HG03064 (cell line): Measurements from ENCODE around the gene ENHO.
A peak's percentile ranks its signal among the peaks of the same experiment; 100 is the strongest.

Source experiments
- ATAC-seq: cut with Tn5 transposase; IDR thresholded peaks from one replicate; pipeline ENCODE4 v1.9.1; 2021; ENCODE audit warnings: low read depth; ENCODE audit not compliant: unreplicated experiment

The ENHO gene

DNA sequence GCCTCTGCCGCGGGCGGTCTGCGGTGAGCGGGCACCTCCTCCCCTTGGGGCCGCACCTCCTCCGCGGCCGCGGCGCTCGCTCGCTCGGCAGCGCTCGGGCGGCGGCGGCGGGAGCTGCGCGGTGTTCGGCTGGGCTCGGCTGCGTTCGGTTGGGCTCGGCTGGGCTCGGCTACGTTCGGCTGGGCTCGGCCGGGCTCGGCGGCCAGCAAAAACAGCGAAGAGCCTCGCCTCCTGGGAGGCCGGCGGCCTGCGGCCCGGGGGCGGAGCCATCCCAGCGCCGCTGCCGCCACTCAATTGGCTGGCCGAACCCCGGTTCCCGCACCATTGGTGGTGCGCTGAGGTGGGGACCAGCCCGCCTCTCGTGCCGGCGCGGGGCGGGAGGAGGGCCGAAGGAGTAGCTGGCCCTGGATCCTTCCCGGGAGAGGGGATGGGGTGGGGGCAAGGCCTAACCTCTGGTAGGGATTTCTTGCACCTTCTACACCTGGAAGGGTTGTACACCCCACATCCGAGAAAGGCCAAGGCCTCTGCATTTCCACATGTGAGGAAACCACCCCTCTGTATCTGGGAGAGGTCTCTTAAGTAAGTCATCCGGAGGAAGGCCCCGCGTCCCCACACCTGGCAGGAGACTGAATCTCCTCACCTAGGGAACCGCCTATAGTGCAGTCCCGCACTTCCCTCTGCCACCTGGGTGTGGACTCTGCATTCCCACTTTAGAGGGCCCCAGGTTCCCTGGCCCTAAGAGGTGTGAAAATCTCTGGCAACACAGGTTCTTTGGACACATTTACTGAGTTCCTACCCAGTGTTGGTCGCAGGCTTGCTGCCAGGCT, at the start of gene ENHO:
Gene ENHO (minus strand): TSS at position 20 of the 827 bp plus-strand sequence. CDS start 1,295 bp downstream, outside the sequence.
- ATAC-seq: peak; percentile 68

DNA sequence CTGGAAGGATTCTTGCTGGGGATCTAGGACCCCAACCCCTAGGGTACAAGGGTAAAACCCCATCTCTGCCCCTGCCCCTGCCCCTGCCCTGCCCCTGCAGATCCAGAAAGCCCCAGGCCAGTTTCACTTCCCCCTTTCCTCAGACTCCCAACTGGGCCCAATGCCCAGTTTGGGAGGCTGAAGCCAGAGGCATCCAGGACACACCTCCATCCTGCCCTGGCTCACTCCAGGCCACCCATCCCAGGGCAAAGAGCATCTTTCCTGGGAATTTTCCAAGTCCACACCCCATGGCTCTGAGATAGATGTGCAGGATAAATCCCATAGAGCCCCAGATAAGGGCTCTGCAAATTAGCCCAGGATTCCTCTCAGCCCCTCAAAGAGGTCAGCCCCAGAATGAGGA, 49.3 kb upstream of the ENHO start:
- no peak for ATAC-seq

- ATAC-seq: no peak
Measured at GRCh38 chr9:34571481-34571810, 48.7 kb upstream of the ENHO start.

DNA sequence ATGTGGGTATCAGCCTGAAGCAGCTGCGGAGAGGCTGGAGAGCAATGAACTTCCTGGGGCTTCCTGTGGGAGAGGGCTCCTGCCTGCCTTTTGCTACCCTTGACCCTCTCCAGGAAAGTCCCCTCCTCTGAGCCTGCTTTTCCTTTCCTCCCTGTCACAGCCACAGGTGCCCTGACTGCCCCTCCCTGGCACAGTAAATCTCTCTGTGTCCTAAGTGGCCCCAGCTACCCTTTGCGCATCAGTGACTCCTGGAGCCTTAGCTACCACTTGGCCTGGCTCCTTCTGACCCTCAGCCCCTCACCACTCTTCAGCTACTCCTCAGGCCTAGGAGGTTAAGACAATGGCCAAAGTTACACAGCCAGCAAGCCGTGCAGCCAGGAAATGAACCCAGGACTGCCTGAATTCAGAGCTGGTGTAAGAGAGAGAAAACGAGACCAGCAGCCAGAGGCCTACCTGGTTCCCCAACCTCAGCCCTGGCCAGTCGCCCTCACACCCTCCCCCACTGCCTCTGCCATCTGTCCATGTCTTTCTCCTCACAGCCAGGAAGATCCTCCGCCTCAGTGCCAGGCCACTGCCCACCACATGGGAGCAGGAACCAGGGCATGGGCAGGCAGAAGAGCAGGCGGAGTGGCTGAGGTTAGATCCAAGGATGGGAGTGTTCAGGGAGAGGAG, 48.2 kb upstream of the ENHO start:
- no peak for ATAC-seq

DNA sequence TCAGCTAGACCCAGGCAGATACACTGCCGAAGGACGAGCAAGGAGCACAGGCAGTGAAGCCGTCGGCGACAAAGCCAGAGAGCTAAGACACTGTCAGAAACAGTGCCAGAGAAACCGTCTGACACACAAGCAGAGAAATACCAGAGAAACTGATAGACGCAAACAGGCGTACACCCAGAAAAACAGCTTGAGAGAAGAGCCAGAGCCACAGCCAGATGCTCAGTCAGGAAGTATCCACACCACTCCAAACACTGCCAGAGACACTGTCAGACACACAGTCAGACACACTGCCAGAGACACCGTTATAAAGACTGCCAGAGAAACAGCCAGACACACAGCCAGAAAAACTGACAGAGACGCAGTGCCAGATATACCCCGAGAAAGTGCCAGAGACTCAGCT, 47.6 kb upstream of the ENHO start:
- no peak for ATAC-seq

DNA sequence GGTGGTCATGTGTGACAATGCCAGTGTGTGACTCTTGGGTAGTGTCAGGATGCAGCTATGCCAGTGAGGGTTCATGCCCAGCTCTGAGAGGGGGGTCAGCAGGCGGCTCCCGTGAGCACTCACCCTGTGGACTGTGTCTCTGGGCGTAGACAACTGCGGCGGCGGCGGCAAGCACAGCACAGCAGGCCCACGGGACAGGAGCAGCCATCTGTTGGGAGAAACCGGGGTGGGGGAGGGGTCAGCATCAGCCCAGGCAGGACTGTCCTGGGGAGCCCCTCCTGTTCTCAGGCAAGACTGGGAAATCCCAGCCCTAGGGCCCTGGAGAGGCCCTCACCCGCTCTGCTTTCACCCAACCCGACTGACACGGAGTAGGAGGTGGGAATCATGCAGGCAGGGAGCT, 46.0 kb upstream of the ENHO start:
- ATAC-seq: no peak

GRCh38 chr9:34568133-34568532, 45.3 kb upstream of the ENHO start:
- ATAC-seq: no peak

DNA sequence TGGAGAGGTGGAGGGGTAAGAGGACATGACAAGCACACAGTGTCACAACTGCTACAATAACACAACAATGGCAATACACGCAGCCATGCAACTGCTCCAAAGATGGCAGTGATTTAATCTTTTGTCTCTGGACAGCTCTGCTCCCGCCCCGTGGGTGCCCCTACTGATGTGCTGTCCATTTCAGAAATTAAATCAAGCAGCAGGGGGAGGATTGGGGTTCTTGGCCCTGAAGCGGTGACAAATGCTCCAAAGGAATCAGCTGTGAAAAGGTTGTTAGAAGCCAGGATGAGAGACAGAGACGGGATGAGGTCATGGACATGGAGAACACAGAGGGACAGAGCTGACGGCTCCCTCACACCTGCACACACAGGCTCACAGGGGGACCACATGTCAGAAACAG, 44.2 kb upstream of the ENHO start:
- no peak for ATAC-seq

- no peak for ATAC-seq
Measured at GRCh38 chr9:34566322-34566721, 43.5 kb upstream of the ENHO start.

DNA sequence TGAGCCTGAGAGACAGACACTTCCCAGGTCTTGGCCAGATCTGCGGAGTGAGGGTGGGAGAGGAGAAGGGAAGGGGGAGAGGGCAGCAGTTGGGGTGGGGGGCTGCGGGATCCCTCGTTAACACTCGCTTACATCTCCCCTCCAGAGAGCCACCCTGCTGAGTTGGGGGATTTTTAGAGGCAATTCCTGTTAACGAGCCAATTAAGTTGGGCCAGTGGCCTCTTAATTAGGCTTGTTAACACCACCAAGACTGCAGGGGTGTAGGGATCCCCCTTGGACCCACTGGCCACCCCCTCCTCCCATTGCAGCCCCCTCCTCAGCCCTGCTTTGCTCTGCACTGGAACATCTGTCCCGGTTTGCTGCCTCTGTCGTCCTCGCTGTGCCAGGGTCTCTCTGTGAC, 43.1 kb upstream of the ENHO start:
- ATAC-seq: no peak

DNA sequence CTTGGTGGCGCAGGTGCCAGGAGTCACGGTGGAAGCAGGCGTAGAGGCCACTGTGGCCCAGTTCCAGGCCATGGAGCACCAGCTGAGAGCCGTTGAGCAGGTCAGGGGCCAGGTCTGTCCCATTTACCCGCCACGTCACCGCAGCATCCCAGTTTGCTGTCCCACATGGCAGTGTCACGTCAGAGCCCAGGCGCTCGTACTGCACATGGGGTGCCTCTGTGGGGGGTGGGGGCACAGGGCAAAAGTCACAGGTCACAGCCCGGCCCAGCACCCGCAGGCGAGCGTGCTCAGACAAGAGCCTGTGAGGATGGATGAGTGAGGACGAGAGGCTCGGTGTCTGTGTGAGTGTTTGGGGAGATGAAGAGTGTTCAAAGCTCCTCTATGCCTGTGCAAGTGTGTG, 41.8 kb upstream of the ENHO start:
- ATAC-seq: no peak

DNA sequence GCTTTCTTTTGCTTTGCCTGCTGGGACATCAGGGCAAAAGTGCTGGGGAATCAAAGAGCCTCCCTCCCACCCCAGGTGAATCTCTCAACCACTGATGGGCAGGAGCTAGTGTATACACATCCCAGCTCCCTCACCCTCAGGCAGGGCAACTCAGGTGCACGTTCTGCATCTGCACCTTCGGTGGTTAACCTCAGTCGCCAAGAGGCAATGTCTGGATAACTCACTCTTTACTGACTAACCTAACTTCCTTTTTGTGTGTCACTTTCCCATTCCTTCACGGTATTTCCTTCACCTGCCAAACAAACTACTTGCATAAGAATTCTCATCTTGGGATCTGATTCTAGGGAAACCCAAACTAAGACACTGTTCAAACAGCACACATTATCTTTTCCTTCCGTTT, 40.5 kb upstream of the ENHO start:
- no peak for ATAC-seq

- no peak for ATAC-seq
Measured at GRCh38 chr9:34562135-34562745, 39.5 kb upstream of the ENHO start.

- ATAC-seq: no peak
Measured at GRCh38 chr9:34560599-34561214, 37.9 kb upstream of the ENHO start.

GRCh38 chr9:34559624-34560455, 37.0 kb upstream of the ENHO start:
- no peak for ATAC-seq

GRCh38 chr9:34558919-34559623, 36.3 kb upstream of the ENHO start:
- no peak for ATAC-seq

- ATAC-seq: no peak
Measured at GRCh38 chr9:34558364-34558763, 35.6 kb upstream of the ENHO start.

DNA sequence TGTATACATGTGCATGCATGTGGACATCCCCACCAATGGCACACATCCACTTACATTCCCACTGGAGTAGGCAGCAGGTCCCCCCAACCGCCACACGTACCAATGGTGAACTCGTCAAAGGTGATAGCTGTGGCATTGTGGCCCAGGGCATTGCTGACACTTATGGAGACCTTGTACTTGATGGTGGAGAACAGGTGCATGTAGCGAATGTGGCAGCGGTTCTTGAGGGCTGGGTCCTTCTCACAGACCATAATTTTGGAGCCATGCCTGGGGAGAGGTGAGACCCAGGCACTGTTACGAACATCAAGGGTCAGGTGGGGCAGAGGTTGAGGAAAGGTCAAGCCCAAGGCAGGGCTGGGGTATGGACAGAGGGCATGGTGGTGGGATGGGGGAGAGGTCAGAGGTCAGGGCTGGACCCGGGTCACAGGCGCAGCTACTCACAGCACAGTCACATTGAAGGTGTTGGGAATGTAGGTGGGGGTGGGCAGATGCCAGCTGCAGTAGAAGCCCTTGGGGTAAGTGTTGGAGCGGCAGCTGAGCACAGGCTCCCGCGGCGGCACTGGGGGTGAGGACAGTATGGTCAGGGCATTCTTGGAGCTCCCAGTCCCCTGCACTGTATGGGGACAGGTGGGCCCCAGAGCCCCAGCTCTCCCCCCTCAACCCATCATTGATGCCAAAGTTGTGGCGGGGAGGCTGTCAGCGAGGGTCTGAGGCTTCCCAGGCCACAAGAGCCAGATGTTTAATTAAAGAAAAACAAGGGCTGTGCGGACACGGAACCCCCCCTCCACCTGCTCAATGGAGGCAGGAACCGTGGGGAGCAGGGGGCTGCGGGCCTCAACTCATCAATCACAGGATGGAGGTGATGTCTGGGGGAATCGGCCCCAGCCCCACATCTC, 34.9 kb upstream of the ENHO start:
- ATAC-seq: no peak

DNA sequence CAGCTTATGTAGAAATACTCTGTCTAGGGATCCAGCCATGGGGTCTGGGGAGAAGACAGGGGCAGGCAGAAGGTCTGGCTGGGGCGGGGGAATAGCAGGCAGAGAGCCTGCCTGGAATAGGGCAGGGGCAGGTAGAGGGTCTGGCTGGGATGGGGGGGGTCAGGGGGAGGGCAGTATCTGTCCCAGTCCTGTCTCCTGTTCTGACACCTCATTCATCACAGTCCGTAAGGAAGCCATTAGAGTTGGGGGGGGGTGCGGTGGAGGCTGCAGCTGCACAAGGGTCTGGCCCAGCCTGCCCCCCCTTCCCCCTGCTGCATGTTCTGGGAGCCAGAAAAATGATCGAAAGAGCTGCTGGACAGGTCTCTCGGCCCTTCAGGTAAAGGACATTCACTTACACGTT, 34.2 kb upstream of the ENHO start:
- no peak for ATAC-seq
